SH-SY5Y (cell line): ENCODE data around the gene MITF.

Source experiments
- GATA2 ChIP-seq: IDR thresholded peaks from 2 replicates; pipeline ENCODE4 v1.6.1; 2011; ENCODE audit warnings: mild to moderate bottlenecking, low read depth, low read length
- GATA3 ChIP-seq: IDR thresholded peaks from 2 replicates; pipeline ENCODE4 v1.6.1; 2011; ENCODE audit warnings: low read depth, mild to moderate bottlenecking, low read length, moderate library complexity

DNA sequence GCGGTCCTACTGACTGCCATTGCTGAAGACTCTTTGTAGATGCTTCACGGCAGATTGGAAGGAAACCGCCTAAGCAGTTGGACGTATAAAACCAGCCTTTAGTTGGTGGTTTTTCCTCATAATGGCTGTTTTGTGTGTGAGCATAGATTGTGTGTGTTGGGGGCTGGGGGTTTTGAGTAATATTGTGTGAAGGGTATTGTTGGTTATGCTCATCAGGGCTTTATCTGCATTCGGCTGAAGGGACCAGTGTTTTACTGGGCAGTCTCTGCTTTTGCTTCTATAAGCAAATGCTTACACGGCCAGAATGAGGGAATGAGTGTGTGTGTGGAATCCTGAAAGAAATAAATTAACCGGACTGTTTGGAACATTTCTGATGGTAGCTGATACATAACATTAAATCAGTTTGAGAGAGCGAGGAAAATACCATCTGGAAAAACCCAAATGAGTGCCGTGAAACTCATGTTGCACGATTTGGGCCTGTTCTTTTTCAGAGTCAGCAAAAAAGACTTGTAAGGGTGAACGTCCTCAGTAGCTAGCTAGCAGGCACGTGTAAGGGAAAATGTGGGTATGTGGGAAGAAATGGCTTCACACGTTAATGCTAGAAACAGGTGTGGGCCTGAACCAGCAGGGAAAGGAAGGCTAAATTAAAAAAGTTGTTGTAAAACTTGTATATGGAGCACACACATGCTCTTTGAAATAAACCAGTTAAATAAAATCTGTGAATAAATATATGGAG is 1.9 kb downstream of the MITF start:
- TF ChIP-seq GATA2, result no peak
- no peak for TF ChIP-seq GATA3
